HEK293 (cell line): ENCODE results near the gene QDPR.

Source experiments
- CTCF ChIA-PET: fragments of 350-600 bp; formaldehyde crosslinking; extraction: SDS; loops from one replicate; lab custom pipeline; 2021; ENCODE audit warnings: antibody characterized with exemption; lab: Yijun Ruan, JAX
- POLR2A ChIA-PET: fragments of 300-600 bp; formaldehyde crosslinking; extraction: SDS; loops from one replicate; lab custom pipeline; 2020; ENCODE audit warnings: antibody characterized with exemption, inconsistent platforms; lab: Yijun Ruan, JAX
- H3K27ac ChIP-seq: fragments of 200-500 bp; sonication (Bioruptor generic); 2 replicates; pipeline ENCODE4 v1.5.1; 2014; ENCODE audit warnings: low read depth, low read length, control low read depth, inconsistent platforms; ENCODE audit errors: extremely low read depth
- H3K36me3 ChIP-seq, 2 experiments: fragments of 200-500 bp in 1 of 2; sonication (Bioruptor generic) in 1 of 2; 1 replicate in 1 of 2; 2 replicates in 1 of 2; pipeline ENCODE4 v1.5.1; 2014 to 2017; ENCODE audit warnings: inconsistent platforms in 2 of 2, low read length in 2 of 2; ENCODE audit not compliant: control insufficient read depth in 2 of 2, insufficient read depth in 1 of 2
- H3K4me1 ChIP-seq: fragments of 200-500 bp; sonication (Bioruptor generic); 2 replicates; pipeline ENCODE4 v1.5.1; 2014; ENCODE audit warnings: mild to moderate bottlenecking, low read length, inconsistent platforms; ENCODE audit not compliant: control insufficient read depth, insufficient read depth
- H3K4me3 ChIP-seq: 2 replicates; pipeline ENCODE4 v1.5.1; 2011; ENCODE audit warnings: low read depth, mild to moderate bottlenecking, control low read depth, low read length, moderate library complexity
- H3K9me3 ChIP-seq: fragments of 200-500 bp; sonication (Bioruptor generic); 2 replicates; pipeline ENCODE4 v1.5.1; 2014; ENCODE audit warnings: low read depth, low read length, inconsistent platforms; ENCODE audit not compliant: control insufficient read depth, insufficient read depth
- GFI1B ChIP-seq: fragments of 450-650 bp; formaldehyde crosslinking; IDR thresholded peaks from 2 replicates; pipeline ENCODE4 v1.5.1; 2016; ENCODE audit warnings: missing biosample characterization, missing genetic modification characterization
- KLF1 ChIP-seq: fragments of 450-650 bp; formaldehyde crosslinking; IDR thresholded peaks from 2 replicates; pipeline ENCODE4 v1.5.1; 2016; ENCODE audit warnings: missing biosample characterization, missing genetic modification characterization
- MYNN ChIP-seq: fragments of 450-650 bp; formaldehyde crosslinking; IDR thresholded peaks from 2 replicates; pipeline ENCODE4 v1.5.1; 2016; ENCODE audit warnings: missing biosample characterization, missing genetic modification characterization, borderline replicate concordance
- TRIM28 ChIP-seq: IDR thresholded peaks from 2 replicates; pipeline ENCODE4 v1.6.1; 2011; ENCODE audit warnings: low read length, control low read depth, borderline replicate concordance
- ZFP69B ChIP-seq: fragments of 450-650 bp; formaldehyde crosslinking; IDR thresholded peaks from 2 replicates; pipeline ENCODE4 v1.5.1; 2016; ENCODE audit warnings: missing biosample characterization, missing genetic modification characterization
- ZNF132 ChIP-seq: fragments of 450-650 bp; formaldehyde crosslinking; IDR thresholded peaks from 2 replicates; pipeline ENCODE4 v1.5.1; 2017; ENCODE audit warnings: missing biosample characterization, missing genetic modification characterization, borderline replicate concordance
- ZNF138 ChIP-seq: fragments of 450-650 bp; formaldehyde crosslinking; IDR thresholded peaks from 2 replicates; pipeline ENCODE4 v1.5.1; 2016; ENCODE audit warnings: missing biosample characterization, missing genetic modification characterization, borderline replicate concordance
- ZNF146 ChIP-seq: fragments of 450-650 bp; formaldehyde crosslinking; IDR thresholded peaks from 2 replicates; pipeline ENCODE4 v1.5.1; 2016; ENCODE audit warnings: missing biosample characterization, missing genetic modification characterization
- ZNF221 ChIP-seq: fragments of 450-650 bp; formaldehyde crosslinking; IDR thresholded peaks from 2 replicates; pipeline ENCODE4 v1.5.1; 2017; ENCODE audit warnings: missing biosample characterization, missing genetic modification characterization, borderline replicate concordance
- ZNF335 ChIP-seq: fragments of 450-650 bp; formaldehyde crosslinking; conservative IDR thresholded peaks from 2 replicates; pipeline ENCODE4 v1.5.1; 2016; ENCODE audit warnings: missing biosample characterization, missing genetic modification characterization
- ZNF529 ChIP-seq: fragments of 450-650 bp; formaldehyde crosslinking; IDR thresholded peaks from 2 replicates; pipeline ENCODE4 v1.5.1; 2017; ENCODE audit warnings: missing genetic modification characterization, missing biosample characterization; ENCODE audit not compliant: insufficient replicate concordance
- ZNF664 ChIP-seq: fragments of 450-650 bp; formaldehyde crosslinking; IDR thresholded peaks from 2 replicates; pipeline ENCODE4 v1.5.1; 2016; ENCODE audit warnings: missing biosample characterization, missing genetic modification characterization
- ZNF76 ChIP-seq: fragments of 450-650 bp; formaldehyde crosslinking; IDR thresholded peaks from 2 replicates; pipeline ENCODE4; 2016; ENCODE audit warnings: low read depth, missing biosample characterization, missing genetic modification characterization, borderline replicate concordance
- ZNF768 ChIP-seq: fragments of 450-650 bp; formaldehyde crosslinking; IDR thresholded peaks from 2 replicates; pipeline ENCODE4 v1.5.1; 2018; ENCODE audit warnings: missing biosample characterization, mild to moderate bottlenecking, missing genetic modification characterization
- TF ChIP-seq, protein P1 (sequence below): fragments of 450-650 bp; formaldehyde crosslinking; IDR thresholded peaks from 2 replicates; pipeline ENCODE4 v1.5.1; 2016; ENCODE audit warnings: missing biosample characterization, missing genetic modification characterization
- TF ChIP-seq, protein P2 (sequence below): fragments of 450-650 bp; formaldehyde crosslinking; IDR thresholded peaks from 2 replicates; pipeline ENCODE4 v1.5.1; 2016; ENCODE audit warnings: missing biosample characterization, missing genetic modification characterization, borderline replicate concordance
- TF ChIP-seq, protein P3 (sequence below): fragments of 450-650 bp; formaldehyde crosslinking; IDR thresholded peaks from 2 replicates; pipeline ENCODE4 v1.5.1; 2016; ENCODE audit warnings: missing biosample characterization, missing genetic modification characterization, low read depth

QDPR gene

DNA sequence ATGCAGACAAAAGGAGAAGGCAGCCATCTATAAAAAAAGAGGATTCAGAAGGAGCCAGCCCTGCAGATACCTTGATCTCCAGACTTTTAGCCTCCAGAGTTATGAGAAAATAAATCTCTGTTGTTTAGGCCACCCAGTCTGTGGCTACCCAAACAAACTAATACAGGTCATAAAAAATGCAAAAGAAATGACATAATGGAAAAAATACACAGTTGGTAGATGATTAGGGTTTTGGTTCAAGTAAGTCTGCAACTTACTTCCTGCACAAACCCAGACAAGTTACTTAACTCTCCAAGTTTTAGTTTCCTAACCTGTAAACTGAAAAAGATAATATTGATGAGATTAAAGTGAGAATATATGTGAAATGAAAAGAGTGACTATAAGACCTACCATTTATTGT lies 11.3 kb downstream of the QDPR start:
- ChIA-PET POLR2A (no interaction called here), CTCF (no interaction called here)
- Histone ChIP-seq H3K4me3 (no peak overlapping the region), H3K27ac (no peak overlapping the region), H3K9me3 (no peaks in the 10 kb centered on the region), H3K36me3 (peaks cover 0 to 70% of the 10 kb centered on the region in 2 experiments; a peak in 2 of 3 replicates), H3K4me1 (no peaks in the 10 kb centered on the region)
- no peak for TF ChIP-seq ZNF132 (tag by site-specific recombination)
- no peak for TF ChIP-seq ZNF529 (tag by site-specific recombination)
- no peak for TF ChIP-seq KLF1 (tag by site-specific recombination)
- TF ChIP-seq, protein P1, sequence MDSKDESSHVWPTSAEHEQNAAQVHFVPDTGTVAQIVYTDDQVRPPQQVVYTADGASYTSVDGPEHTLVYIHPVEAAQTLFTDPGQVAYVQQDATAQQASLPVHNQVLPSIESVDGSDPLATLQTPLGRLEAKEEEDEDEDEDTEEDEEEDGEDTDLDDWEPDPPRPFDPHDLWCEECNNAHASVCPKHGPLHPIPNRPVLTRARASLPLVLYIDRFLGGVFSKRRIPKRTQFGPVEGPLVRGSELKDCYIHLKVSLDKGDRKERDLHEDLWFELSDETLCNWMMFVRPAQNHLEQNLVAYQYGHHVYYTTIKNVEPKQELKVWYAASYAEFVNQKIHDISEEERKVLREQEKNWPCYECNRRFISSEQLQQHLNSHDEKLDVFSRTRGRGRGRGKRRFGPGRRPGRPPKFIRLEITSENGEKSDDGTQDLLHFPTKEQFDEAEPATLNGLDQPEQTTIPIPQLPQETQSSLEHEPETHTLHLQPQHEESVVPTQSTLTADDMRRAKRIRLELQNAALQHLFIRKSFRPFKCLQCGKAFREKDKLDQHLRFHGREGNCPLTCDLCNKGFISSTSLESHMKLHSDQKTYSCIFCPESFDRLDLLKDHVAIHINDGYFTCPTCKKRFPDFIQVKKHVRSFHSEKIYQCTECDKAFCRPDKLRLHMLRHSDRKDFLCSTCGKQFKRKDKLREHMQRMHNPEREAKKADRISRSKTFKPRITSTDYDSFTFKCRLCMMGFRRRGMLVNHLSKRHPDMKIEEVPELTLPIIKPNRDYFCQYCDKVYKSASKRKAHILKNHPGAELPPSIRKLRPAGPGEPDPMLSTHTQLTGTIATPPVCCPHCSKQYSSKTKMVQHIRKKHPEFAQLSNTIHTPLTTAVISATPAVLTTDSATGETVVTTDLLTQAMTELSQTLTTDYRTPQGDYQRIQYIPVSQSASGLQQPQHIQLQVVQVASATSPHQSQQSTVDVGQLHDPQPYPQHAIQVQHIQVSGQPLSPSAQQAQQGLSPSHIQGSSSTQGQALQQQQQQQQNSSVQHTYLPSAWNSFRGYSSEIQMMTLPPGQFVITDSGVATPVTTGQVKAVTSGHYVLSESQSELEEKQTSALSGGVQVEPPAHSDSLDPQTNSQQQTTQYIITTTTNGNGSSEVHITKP (tag by site-specific recombination) = no peak
- no peak for TF ChIP-seq ZNF138
- TF ChIP-seq ZNF146 (tag by site-specific recombination) = no peak
- TF ChIP-seq ZNF768 (tag by site-specific recombination) = no peak

DNA sequence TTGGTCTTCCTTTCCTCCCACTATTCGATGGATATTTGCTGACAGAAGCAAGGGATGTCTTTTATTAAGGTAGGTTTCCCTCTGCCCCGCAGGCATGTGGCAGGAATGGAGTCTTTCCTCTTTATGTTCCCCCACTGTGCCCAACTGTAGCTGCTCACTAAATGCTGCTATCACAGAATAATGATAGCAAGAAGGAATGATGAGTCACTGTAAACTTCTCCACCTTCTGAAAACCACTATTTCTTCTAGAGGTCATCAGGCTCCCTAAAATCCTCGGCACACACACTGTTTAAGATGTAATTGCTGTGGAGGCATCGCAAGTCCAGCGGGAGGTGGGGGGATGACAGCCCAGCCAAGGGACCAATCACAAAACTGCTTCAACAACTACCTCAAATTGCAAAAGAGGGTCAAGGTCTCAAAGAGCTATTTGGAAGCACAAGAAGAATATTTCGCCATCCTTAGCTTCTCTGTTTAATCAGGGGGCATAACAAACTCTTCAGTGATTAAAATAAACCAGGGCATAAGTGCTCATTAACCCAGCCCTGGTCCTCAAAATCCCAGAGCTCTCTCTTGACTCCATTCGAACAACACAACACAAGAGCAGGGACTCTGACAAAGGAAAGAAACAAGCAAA lies 13.9 kb downstream of the QDPR start:
- TF ChIP-seq ZNF664 (tag by site-specific recombination) (0 out of 2 replicates have a peak, but pooled peaks have one; percentile 11), ZNF335 (tag by site-specific recombination) (no peak)
- ChIA-PET POLR2A (no interaction called here), CTCF (no interaction called here)
- Histone ChIP-seq H3K27ac (no peak overlapping the region), H3K4me1 (no peaks in the 10 kb centered on the region), H3K9me3 (no peaks in the 10 kb centered on the region), H3K4me3 (no peak overlapping the region), H3K36me3 (peaks cover 0 to 61% of the 10 kb centered on the region in 2 experiments; a peak in 2 of 3 replicates)

DNA sequence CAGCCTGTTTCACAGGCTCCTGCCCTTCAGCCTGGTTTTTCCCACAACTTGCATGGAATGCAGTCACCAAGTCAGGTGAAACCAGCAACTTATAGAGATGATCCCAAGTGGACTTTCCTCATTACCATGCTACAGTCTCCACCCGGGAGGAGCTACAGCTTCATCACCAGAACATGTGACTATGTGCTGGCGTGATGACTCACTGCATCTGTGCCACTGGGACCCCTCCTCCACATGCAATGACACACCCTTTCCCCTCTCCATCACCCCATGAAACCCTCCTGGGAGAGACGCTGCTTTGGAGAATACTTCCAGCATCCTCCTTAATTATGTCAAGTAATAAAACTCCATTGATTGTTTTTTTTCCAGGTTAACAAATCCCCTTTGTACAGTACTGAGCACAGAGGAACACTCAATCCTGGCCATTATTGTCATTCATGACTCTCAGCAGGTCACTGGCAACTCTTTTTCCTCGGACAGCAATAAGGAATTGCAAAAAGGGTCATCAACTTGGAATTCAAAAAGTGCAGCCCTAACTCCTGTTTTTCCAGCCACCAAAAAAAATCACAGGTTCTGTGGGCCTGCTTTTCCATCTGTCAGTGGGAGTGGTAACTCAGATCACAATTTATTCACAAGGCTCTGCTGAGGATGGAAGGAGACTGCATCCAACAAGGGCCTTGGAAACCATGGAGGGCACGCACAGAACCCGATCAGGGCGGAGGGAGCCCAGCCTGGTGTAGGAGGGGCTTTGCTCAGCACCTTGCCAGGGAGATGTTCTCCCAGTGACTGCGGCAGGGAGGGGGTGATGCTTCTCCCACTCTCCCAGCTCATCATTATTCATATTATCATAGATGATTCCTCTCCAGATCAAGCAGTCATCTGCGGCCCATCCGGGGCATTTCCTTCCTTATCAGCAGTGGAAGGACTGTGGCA lies 17.4 kb downstream of the QDPR start:
- Histone ChIP-seq H3K9me3 (no peaks in the 10 kb centered on the region), H3K4me1 (no peaks in the 10 kb centered on the region), H3K4me3 (no peak overlapping the region), H3K27ac (no peak overlapping the region), H3K36me3 (peaks cover 0 to 47% of the 10 kb centered on the region in 2 experiments; a peak in 2 of 3 replicates)
- ChIA-PET POLR2A (no interaction called here), CTCF (interaction anchor here (0.6 to 1.5 kb wide), 2 partner anchors 26 to 171 kb away, joined by 3 read pairs; no protein-coding TSS in a partner anchor)
- TF ChIP-seq ZNF76 (tag by site-specific recombination) (no peak), ZNF221 (tag by site-specific recombination) (no peak), GFI1B (tag by site-specific recombination) (no peak), TRIM28 (no peak), MYNN (no peak), ZFP69B (no peak)
- TF ChIP-seq, protein P2, sequence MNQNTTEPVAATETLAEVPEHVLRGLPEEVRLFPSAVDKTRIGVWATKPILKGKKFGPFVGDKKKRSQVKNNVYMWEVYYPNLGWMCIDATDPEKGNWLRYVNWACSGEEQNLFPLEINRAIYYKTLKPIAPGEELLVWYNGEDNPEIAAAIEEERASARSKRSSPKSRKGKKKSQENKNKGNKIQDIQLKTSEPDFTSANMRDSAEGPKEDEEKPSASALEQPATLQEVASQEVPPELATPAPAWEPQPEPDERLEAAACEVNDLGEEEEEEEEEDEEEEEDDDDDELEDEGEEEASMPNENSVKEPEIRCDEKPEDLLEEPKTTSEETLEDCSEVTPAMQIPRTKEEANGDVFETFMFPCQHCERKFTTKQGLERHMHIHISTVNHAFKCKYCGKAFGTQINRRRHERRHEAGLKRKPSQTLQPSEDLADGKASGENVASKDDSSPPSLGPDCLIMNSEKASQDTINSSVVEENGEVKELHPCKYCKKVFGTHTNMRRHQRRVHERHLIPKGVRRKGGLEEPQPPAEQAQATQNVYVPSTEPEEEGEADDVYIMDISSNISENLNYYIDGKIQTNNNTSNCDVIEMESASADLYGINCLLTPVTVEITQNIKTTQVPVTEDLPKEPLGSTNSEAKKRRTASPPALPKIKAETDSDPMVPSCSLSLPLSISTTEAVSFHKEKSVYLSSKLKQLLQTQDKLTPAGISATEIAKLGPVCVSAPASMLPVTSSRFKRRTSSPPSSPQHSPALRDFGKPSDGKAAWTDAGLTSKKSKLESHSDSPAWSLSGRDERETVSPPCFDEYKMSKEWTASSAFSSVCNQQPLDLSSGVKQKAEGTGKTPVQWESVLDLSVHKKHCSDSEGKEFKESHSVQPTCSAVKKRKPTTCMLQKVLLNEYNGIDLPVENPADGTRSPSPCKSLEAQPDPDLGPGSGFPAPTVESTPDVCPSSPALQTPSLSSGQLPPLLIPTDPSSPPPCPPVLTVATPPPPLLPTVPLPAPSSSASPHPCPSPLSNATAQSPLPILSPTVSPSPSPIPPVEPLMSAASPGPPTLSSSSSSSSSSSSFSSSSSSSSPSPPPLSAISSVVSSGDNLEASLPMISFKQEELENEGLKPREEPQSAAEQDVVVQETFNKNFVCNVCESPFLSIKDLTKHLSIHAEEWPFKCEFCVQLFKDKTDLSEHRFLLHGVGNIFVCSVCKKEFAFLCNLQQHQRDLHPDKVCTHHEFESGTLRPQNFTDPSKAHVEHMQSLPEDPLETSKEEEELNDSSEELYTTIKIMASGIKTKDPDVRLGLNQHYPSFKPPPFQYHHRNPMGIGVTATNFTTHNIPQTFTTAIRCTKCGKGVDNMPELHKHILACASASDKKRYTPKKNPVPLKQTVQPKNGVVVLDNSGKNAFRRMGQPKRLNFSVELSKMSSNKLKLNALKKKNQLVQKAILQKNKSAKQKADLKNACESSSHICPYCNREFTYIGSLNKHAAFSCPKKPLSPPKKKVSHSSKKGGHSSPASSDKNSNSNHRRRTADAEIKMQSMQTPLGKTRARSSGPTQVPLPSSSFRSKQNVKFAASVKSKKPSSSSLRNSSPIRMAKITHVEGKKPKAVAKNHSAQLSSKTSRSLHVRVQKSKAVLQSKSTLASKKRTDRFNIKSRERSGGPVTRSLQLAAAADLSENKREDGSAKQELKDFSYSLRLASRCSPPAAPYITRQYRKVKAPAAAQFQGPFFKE = no peak
- TF ChIP-seq, protein P3, sequence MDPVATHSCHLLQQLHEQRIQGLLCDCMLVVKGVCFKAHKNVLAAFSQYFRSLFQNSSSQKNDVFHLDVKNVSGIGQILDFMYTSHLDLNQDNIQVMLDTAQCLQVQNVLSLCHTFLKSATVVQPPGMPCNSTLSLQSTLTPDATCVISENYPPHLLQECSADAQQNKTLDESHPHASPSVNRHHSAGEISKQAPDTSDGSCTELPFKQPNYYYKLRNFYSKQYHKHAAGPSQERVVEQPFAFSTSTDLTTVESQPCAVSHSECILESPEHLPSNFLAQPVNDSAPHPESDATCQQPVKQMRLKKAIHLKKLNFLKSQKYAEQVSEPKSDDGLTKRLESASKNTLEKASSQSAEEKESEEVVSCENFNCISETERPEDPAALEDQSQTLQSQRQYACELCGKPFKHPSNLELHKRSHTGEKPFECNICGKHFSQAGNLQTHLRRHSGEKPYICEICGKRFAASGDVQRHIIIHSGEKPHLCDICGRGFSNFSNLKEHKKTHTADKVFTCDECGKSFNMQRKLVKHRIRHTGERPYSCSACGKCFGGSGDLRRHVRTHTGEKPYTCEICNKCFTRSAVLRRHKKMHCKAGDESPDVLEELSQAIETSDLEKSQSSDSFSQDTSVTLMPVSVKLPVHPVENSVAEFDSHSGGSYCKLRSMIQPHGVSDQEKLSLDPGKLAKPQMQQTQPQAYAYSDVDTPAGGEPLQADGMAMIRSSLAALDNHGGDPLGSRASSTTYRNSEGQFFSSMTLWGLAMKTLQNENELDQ (tag by site-specific recombination) = no peak
